GM12878 (cell line): ENCODE measurements around the gene ENSA. TPM values are rescaled to one million over a fixed set of nuclear protein-coding genes. Genes with fewer than 3 reads are reported as not detected.
"Not testable (repeated sequence)": the region's sequence is repeated elsewhere in the genome, so short reads cannot be mapped to it uniquely, and the experiment has no call there.

Source experiments
- ATAC-seq: fragments of 200-7000 bp; cut with Tn5 transposase; 3 replicates; pipeline ENCODE4 v1.9.1; 2020; ENCODE audit warnings: mild to moderate bottlenecking, moderate library complexity
- BruUV-seq: library from RNA; stranded (reverse); fragments of 400-500 nt; replicated peaks from 2 replicates; lab custom pipeline; 2021; lab: Mats Ljungman, UMichigan
- CTCF ChIA-PET: fragments of 300-600 bp; sonication (Branson Sonifier 250); formaldehyde crosslinking; extraction: SDS; loops from one replicate; lab custom pipeline; 2021; ENCODE audit warnings: inconsistent platforms; lab: Yijun Ruan, JAX
- POLR2A ChIA-PET: fragments of 350-600 bp; formaldehyde crosslinking; extraction: SDS; loops from one replicate; lab custom pipeline; 2021; ENCODE audit warnings: inconsistent platforms; lab: Charles Lee
- RAD21 ChIA-PET: fragments of 300-600 bp; sonication (Branson Sonifier 250); formaldehyde crosslinking; loops from one replicate; lab custom pipeline; 2023; ENCODE audit warnings: antibody characterized with exemption; ENCODE audit not compliant: unreplicated experiment; lab: Charles Lee
- SMC1A ChIA-PET: fragments of 300-600 bp; sonication (Branson Sonifier 250); formaldehyde crosslinking; loops from one replicate; lab custom pipeline; 2023; ENCODE audit not compliant: unreplicated experiment, uncharacterized antibody; lab: Charles Lee
- DNase-seq: peaks from one replicate; pipeline ENCODE4 v3.0.0-alpha.2; 2011; ENCODE audit warnings: low read depth, low spot score
- FAIRE-seq: peaks from 3 replicates; lab custom pipeline; 2011; peaks lifted over from hg19 to GRCh38; lab: Jason Lieb, UNC
- H2AFZ ChIP-seq: 2 replicates; pipeline ENCODE4 v1.6.0; 2011; ENCODE audit warnings: low read depth, low read length, control low read depth; ENCODE audit not compliant: control insufficient read depth
- H3K27ac ChIP-seq: 2 replicates; pipeline ENCODE4 v1.5.1; 2011; ENCODE audit warnings: control low read depth; ENCODE audit not compliant: control insufficient read depth, insufficient read depth
- H3K27me3 ChIP-seq, 2 experiments: replicated peaks in 1 of 2; 2 replicates each; pipeline versions ENCODE4 v1.6.0 to v1.6.1; 2011; ENCODE audit warnings: low read length in 1 of 2; ENCODE audit not compliant: control insufficient read depth in 2 of 2, insufficient read depth in 2 of 2
- H3K36me3 ChIP-seq, 2 experiments: 2 replicates each; pipeline ENCODE4 v1.5.1; 2011; ENCODE audit warnings: low read length in 1 of 2; ENCODE audit not compliant: control insufficient read depth in 2 of 2, insufficient read depth in 2 of 2
- H3K4me1 ChIP-seq: 2 replicates; pipeline ENCODE4 v1.6.1; 2011; ENCODE audit warnings: mild to moderate bottlenecking, low read length, moderate library complexity, mixed read lengths; ENCODE audit not compliant: control insufficient read depth, insufficient read depth
- H3K4me2 ChIP-seq: 2 replicates; pipeline ENCODE4 v1.6.0; 2011; ENCODE audit warnings: control low read depth; ENCODE audit not compliant: control insufficient read depth, insufficient read depth
- H3K4me3 ChIP-seq: fragments of 200-600 bp; sonication (generic); 2 replicates; pipeline ENCODE4 v1.5.1; 2016
- H3K79me2 ChIP-seq: 2 replicates; pipeline ENCODE4 v1.6.0; 2011; ENCODE audit warnings: low read length; ENCODE audit not compliant: control insufficient read depth, insufficient read depth
- H3K9ac ChIP-seq: 2 replicates; pipeline ENCODE4 v1.8.0; 2011; ENCODE audit warnings: low read length, control low read depth, mixed read lengths; ENCODE audit not compliant: control insufficient read depth, insufficient read depth
- H3K9me3 ChIP-seq: replicated peaks from 3 replicates; pipeline ENCODE4 v1.5.1; 2011; ENCODE audit warnings: mild to moderate bottlenecking, low read length; ENCODE audit not compliant: control insufficient read depth, insufficient read depth
- H4K20me1 ChIP-seq: 2 replicates; pipeline ENCODE4 v1.6.0; 2011; ENCODE audit not compliant: control insufficient read depth, insufficient read depth
- BRCA1 ChIP-seq: IDR thresholded peaks from 2 replicates; pipeline ENCODE4 v1.6.1; 2011; ENCODE audit warnings: low read depth, low read length, improper control_type of control experiment
- CEBPB ChIP-seq, 2 experiments: fragments of 150-350 bp in 1 of 2; IDR thresholded peaks; 2 replicates each; pipeline ENCODE4 v1.6.1; 2012 to 2014; ENCODE audit warnings: low read depth in 2 of 2, low read length in 2 of 2, borderline replicate concordance in 1 of 2, inconsistent platforms in 1 of 2
- CHD2 ChIP-seq: IDR thresholded peaks from 2 replicates; pipeline ENCODE4 v1.6.1; 2011; ENCODE audit warnings: low read depth, low read length, improper control_type of control experiment, borderline replicate concordance
- HDAC6 ChIP-seq: fragments of 200-600 bp; sonication (generic); IDR thresholded peaks from one replicate; pipeline ENCODE4 v1.8.0; 2017; ENCODE audit warnings: antibody characterized with exemption; ENCODE audit not compliant: unreplicated experiment
- HDGF ChIP-seq: fragments of 450-650 bp; IDR thresholded peaks from 2 replicates; pipeline ENCODE4 v1.6.1; 2016; ENCODE audit warnings: antibody characterized with exemption
- KAT2A ChIP-seq: conservative IDR thresholded peaks from 2 replicates; pipeline ENCODE4 v1.6.1; 2011; ENCODE audit warnings: low read depth, low read length; ENCODE audit not compliant: control insufficient read depth
- MTA2 ChIP-seq: fragments of 450-650 bp; IDR thresholded peaks from 2 replicates; pipeline ENCODE4 v1.6.1; 2016; ENCODE audit warnings: low read depth, mild to moderate bottlenecking, moderate library complexity
- NFIC ChIP-seq: IDR thresholded peaks from 2 replicates; pipeline ENCODE4 v1.6.1; 2012; ENCODE audit warnings: low read depth, mild to moderate bottlenecking, inconsistent platforms, low read length, moderate library complexity
- NFYB ChIP-seq: IDR thresholded peaks from 2 replicates; pipeline ENCODE4 v1.6.1; 2011; ENCODE audit warnings: low read depth, mild to moderate bottlenecking, low read length, improper control_type of control experiment, moderate library complexity; ENCODE audit not compliant: insufficient read depth
- PML ChIP-seq: IDR thresholded peaks from 2 replicates; pipeline ENCODE4 v1.6.1; 2012; ENCODE audit warnings: low read length, inconsistent platforms
- SIN3A ChIP-seq: IDR thresholded peaks from 2 replicates; pipeline ENCODE4 v1.6.1; 2012; ENCODE audit warnings: low read depth, low read length, improper control_type of control experiment
- SRF ChIP-seq, 2 experiments: IDR thresholded peaks; 2 replicates each; pipeline ENCODE4 v1.6.1; 2011; ENCODE audit warnings: low read depth in 2 of 2, low read length in 2 of 2, mild to moderate bottlenecking in 1 of 2, moderate library complexity in 1 of 2
- TCF12 ChIP-seq: IDR thresholded peaks from 2 replicates; pipeline ENCODE4 v1.6.1; 2011; ENCODE audit warnings: low read depth, mild to moderate bottlenecking, low read length
- ZBTB40 ChIP-seq: fragments of 450-650 bp; IDR thresholded peaks from 2 replicates; pipeline ENCODE4 v1.6.1; 2016; ENCODE audit warnings: mild to moderate bottlenecking, moderate library complexity, borderline replicate concordance
- ZNF622 ChIP-seq: fragments of 450-650 bp; IDR thresholded peaks from 2 replicates; pipeline ENCODE4 v1.6.1; 2017; ENCODE audit warnings: mild to moderate bottlenecking, inconsistent platforms
- WGBS: methylation state at CpG from one replicate; pipeline ENCODE4 v1.1.6; 2016; ENCODE audit warnings: low lambda C conversion rate; ENCODE audit not compliant: insufficient replicate concordance, insufficient coverage; ENCODE audit errors: missing lambda C conversion rate; 5-methylcytosine and 5-hydroxymethylcytosine counted together
- in situ Hi-C: fragments of 300-500 bp; cut with MboI; formaldehyde crosslinking; loops from 9 replicates; pipeline ENCODE4 v1.14.3; 2018; ENCODE audit warnings: mixed read lengths
- intact Hi-C: fragments of 100-400 bp; cut with micrococcal nuclease; formaldehyde crosslinking; loops from one replicate; pipeline ENCODE4 v1.14.2; 2022; ENCODE audit not compliant: unreplicated experiment
- polyA plus RNA-seq, 11 experiments: library from polyadenylated mRNA; depleted of rRNA in 4 of 11; unstranded in 6 of 11; stranded (reverse) in 5 of 11; fragments of >200 nt; fragmentation: Nextera tagmentation in 4 of 11; fragmentation: Illumina TruSeq in 1 of 11; extraction: Ambion mirVana in 4 of 11; extraction: Trizol in 1 of 11; gene quantifications; 1 replicate in 1 of 11; 2 replicates in 10 of 11; pipeline versions ENCODE4 v1.2.1 to v1.2.3, GENCODE V29; 2011 to 2016; ENCODE audit warnings: inconsistent platforms in 2 of 11, missing spikeins in 2 of 11, low read depth in 1 of 11
- total RNA-seq, 4 experiments: library from RNA; depleted of rRNA in 3 of 4; stranded (reverse); fragments of >200 nt in 3 of 4; fragmentation: Illumina TruSeq in 1 of 4; extraction: Trizol in 1 of 4; gene quantifications; 2 replicates each; pipeline versions ENCODE4 v1.2.1 to v1.2.3, GENCODE V29; 2013 to 2021

Gene ENSA
- total and polyA plus RNA-seq, 10 of the 15 experiments (the other 5 are each of a cell fraction or from before 2014, with no cell fraction given): 56.1 to 605 (median 143) TPM

GRCh38 chr1:150601540-150601939, 27.9 kb downstream of the ENSA start:
- intact Hi-C loops: no loop called here
- ChIA-PET RAD21 (interaction anchor here (0.7 kb wide), 1 partner anchor 17 kb away, joined by 3 read pairs; no protein-coding TSS in a partner anchor), POLR2A (interaction anchor here (0.7 kb wide), 1 partner anchor 21 kb away, joined by 4 read pairs; no protein-coding TSS in a partner anchor), SMC1A (interaction anchor here (1.2 kb wide), 2 partner anchors 19 to 31 kb away, joined by 3 read pairs; no protein-coding TSS in a partner anchor), CTCF (interaction anchor here (0.9 to 1.6 kb wide), 3 partner anchors 15 to 41 kb away, joined by 3 to 5 read pairs (median 4); no protein-coding TSS in a partner anchor)
- ATAC-seq (no peak), FAIRE-seq (no peak), DNase-seq (no peak)
- H3K79me2 ChIP-seq: no peaks in the 10 kb centered on the region
- no peaks in the 10 kb centered on the region for H3K27me3 ChIP-seq
- no peaks in the 10 kb centered on the region; a peak in 1 of 4 replicates for H3K36me3 ChIP-seq
- no peak overlapping the region for H3K4me2 ChIP-seq
- H3K4me1 ChIP-seq: no peaks in the 10 kb centered on the region
- no peaks in the 10 kb centered on the region for H3K9me3 ChIP-seq
- H3K9ac ChIP-seq: no peak overlapping the region
- in situ Hi-C loops: no loop called here
- no peak overlapping the region for H2AFZ ChIP-seq
- H3K27ac ChIP-seq: no peak overlapping the region
- no TSS peak for BruUV-seq
- H4K20me1 ChIP-seq: no peaks in the 10 kb centered on the region
- no peak for TF ChIP-seq HDGF
- no peak for TF ChIP-seq ZBTB40
- no peak for TF ChIP-seq KAT2A
- TF ChIP-seq PML: no peak
- no peak for TF ChIP-seq BRCA1
- TF ChIP-seq MTA2: no peak
- no peak for TF ChIP-seq SIN3A
- TF ChIP-seq ZNF622: no peak
- TF ChIP-seq HDAC6: no peak
- TF ChIP-seq TCF12: no peak
- TF ChIP-seq SRF (IDR thresholded peaks at IDR 0.05; ENCODE audit: low read depth in 2 of 2, low read length in 2 of 2): no peak
- TF ChIP-seq CEBPB (IDR thresholded peaks at IDR 0.05; ENCODE audit: borderline replicate concordance in 1 of 2, low read depth in 2 of 2, low read length in 2 of 2): no peak
- no peak for TF ChIP-seq CHD2
- no peak for TF ChIP-seq NFYB
- no peak for TF ChIP-seq NFIC
- TF ChIP-seq, all 136 proteins: peak for 0
- H3K4me3 ChIP-seq: no peak overlapping the region

- H3K27me3 ChIP-seq, H3K9me3 ChIP-seq, H2AFZ ChIP-seq, H3K4me1 ChIP-seq, CTCF ChIA-PET, H3K79me2 ChIP-seq, DNase-seq, H3K27ac ChIP-seq, RAD21 ChIA-PET, BruUV-seq, intact Hi-C loops, in situ Hi-C loops, H3K4me3 ChIP-seq, H3K36me3 ChIP-seq, ATAC-seq, H3K9ac ChIP-seq, H4K20me1 ChIP-seq, H3K4me2 ChIP-seq, FAIRE-seq: not testable (repeated sequence)
- POLR2A ChIA-PET: interaction anchor here (1.3 kb wide), 1 partner anchor 31 kb away, joined by 3 read pairs; no protein-coding TSS in a partner anchor
- WGBS: 91% methylated on average over 4 of the region's 4 CpGs
- SMC1A ChIA-PET: interaction anchor here (0.6 kb wide), 1 partner anchor 12 kb away, joined by 3 read pairs; no protein-coding TSS in a partner anchor
Observed at GRCh38 chr1:150598346-150598745, 31.1 kb downstream of the ENSA start.
